Activated CD8-positive, alpha-beta memory T cell treated with anti-CD3 and anti-CD28 coated beads, Interleukin-2, amount 50 U/mL, for 4 hours (primary cell): ENCODE results near the gene RTBDN.
A peak's percentile ranks its signal among the peaks of the same experiment; 100 is the strongest.

Experiments used
- DNase-seq: peaks from one replicate; pipeline ENCODE4 v3.0.0-alpha.2; 2020

The RTBDN gene

GRCh38 chr19:12790628-12791344 lies 43.6 kb downstream of the RTBDN start:
- no peak for DNase-seq

- DNase-seq = peak; percentile 85
Measured at GRCh38 chr19:12789904-12790619, 44.3 kb downstream of the RTBDN start.

DNA sequence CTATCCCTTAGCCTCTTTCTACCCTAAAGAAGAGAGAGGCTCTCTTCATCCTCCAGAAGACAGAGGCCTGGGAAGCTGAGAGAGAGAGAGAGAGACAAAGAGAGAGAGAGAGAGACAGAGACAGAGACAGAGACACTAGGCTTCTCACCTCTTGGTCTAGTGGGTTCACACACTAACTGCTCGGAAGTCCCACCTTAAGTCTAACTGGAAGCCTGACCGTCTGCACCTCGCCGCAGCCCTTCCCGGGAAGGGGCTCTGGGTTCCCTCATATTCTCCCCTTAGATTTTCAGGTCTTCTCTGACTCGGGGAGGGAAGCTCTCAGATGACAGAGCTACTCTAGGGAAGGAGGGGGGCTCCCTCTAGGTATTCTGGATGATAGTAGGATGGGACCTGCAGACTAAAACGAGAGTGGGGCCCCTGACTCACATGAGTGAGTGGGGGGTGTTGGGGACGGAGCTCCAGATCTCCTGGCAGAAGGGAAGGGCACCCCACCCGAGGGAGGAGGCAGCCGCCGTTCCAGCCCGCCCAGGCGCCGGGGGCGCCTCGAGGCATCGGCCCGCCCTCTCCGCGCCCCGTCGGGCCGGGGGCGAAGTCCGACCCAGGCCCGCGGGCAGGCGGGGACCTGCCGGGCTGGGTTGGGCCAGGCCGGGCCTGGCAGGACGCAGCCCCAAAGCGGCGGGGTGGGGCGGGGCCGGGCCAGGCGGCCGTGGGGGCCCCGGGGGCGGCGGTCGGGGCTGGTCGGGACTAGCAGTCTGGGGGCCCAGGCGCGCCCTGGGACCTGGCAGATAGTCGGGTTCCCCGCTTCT lies 45.1 kb downstream of the RTBDN start:
- DNase-seq = no peak

- DNase-seq = no peak
Measured at GRCh38 chr19:12788682-12789097, 45.7 kb downstream of the RTBDN start.

DNA sequence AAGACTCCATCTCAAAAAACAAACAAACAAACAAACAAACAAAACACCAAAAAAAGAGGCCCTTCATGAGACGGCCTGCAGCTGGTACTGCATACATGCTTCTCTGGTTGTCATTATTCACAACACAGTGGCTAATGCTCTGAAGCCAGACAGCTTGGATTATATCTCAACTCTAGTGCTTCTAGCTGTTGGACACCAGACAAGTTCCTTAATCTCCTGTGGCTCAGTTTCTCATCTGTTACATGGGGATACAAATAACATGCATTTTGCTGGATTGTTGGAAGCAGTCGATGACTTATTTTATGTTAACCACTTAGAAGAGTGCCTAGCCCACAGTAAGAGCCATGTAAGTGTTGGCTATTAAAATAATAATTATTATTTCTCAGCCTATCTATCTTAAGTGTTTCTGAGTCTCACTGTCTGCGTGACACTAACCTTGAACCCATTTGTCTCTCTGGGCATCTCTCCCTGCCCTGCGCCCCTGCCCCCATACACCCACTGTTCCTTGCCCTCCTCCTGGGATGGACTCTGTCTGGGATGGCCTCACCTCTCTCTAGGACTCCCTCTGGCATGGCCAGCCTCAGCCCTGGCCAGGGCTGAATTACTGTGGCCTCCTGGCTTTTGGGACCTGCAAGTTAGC lies 46.2 kb downstream of the RTBDN start:
- no peak for DNase-seq

DNA sequence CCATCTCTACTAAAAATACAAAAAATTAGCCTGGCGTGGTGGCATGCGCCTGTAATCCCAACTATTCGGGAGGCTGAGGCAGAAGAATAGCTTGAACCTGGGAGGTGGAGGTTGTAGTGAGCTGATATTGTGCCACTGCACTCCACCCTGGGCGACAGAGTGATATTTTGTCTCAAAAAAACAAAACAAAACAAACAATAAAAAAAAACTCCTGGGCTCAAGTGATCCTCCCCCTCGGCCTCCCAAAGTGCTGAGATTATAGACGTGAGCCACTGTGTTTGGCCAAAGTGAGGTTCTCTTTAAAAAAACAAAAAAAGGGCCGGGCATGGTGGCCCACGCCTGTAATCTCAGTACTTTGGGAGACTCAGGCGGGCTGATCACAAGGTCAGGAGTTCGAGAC lies 46.9 kb downstream of the RTBDN start:
- DNase-seq = no peak

DNA sequence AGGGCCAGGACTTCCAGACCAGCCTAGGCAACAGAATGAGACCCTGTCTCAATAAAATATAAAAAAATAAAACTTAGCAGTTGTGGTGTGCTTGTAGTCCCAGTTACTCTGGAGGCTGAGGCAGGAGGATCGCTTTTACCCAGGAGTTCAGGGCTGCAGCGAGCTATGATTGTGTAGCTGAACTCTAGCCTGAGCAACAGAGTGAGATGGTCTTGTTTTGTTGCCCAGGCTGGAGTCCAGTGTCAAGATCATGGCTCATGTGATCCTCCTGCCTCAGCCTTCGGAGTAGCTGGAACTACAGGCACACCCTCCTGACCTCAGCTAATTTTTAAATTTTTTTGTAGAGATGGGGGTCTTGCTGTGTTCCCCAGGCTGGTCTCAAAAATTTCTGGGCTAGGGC lies 47.4 kb downstream of the RTBDN start:
- DNase-seq = no peak

DNA sequence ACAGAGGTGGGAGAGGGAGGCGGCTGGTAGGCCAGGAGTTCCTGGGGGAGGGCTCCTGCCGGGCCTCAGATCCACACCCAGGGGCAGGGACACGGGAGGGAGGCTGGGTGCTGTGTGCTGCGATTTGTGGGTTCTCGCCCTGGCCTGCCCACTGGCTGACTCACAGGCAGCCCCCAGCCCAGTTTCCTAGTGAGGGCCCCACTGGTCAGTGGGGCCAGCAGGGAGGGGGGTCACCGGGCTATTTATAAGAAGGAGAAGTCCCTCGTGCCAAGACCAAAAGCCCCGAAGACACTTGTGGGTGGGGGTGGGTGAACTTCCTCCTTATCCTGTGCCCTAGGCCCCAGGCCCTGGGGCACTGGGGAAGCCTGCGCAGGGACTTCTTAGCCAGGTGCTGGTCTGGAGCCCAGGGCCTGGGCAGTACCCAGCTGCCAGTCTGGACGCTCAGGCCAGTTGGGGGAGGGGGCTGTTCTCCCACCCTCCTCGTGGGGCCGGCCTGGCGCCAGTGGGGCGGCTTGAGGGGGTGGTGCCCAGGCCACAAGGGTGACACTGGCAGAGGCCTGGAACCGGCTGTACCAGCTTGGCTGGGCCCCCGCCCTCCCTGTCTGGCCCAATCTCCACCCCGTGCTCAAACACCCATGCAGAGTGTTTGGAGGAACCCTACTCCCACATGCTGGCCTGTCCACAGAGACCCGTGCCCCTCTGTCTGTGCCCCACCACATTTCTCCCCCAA lies 48.1 kb downstream of the RTBDN start:
- no peak for DNase-seq

DNA sequence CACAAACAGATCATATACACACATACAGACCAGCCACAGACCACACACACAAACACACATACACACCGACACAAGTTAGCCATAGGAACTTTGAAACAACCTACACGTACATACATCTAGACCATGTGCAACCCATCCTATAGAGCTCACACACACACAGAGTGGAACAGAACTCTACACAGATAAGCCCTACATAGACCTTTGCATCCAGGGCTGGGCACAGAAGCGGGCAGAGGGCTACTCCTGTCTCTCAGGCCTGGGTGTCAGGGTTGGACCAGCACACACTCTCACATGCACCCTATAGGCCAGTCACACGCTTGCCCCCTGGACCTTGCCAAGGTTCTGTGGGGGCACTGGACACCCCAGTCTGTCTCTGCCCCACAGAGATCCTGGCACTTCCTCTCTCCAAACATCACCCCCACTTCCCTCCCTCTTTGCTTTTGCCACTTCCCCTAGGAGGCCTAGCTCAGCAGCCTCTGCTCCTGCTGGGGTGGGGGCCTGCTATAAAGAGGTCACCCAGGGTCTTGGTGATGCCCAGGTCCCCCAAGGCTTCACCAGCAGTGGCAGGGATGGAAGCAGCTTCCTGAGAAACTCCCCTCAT lies 48.8 kb downstream of the RTBDN start:
- no peak for DNase-seq

GRCh38 chr19:12784871-12785430 lies 49.4 kb downstream of the RTBDN start:
- no peak for DNase-seq

DNA sequence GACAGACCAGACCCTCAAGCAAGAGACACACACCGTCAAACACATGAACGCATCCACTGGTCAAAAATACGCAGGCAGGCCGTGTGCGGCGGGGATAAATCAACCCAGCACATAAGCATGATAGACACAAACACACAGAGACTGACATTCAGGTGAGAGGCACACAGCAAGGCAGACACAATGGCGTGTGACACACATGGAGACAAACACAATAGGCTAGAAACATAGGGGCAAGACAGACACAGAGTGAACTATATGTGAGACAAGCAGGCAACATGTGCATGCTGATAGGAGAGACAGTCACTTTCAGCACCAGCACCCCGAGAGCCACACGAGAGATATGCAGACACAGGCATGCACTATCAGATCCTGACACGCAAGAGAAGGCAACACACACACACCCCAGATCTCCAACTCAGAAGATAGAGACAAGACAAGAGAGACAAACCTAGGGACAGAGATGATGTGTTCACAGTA lies 49.9 kb downstream of the RTBDN start:
- no peak for DNase-seq

DNA sequence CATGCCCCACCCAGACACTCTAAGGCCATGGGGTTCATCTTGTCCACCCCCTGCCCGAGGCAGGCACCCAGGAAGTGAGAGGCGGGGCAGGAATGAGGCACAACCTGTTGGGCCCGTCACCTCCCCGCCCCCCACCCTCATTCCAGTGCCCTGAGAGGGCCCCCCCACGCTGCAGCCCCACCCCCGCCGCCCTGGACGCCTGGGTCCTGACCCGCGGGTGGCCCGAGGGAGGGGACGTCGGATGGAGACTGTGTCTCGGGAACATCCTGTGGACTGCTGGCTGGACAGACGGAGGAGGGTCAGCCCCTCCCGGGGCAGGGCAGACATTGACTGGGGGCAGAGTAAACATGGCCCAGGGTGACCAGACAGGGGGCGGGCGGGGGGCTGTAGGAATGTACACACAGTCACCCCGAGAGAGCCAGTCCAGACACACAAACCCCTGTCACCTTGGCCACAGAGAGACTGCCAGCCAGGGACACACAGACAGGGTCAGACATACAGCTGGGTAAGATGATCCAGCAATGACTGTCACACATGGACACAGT lies 50.5 kb downstream of the RTBDN start:
- no peak for DNase-seq

GRCh38 chr19:12783291-12783848 lies 51.0 kb downstream of the RTBDN start:
- DNase-seq = no peak

DNA sequence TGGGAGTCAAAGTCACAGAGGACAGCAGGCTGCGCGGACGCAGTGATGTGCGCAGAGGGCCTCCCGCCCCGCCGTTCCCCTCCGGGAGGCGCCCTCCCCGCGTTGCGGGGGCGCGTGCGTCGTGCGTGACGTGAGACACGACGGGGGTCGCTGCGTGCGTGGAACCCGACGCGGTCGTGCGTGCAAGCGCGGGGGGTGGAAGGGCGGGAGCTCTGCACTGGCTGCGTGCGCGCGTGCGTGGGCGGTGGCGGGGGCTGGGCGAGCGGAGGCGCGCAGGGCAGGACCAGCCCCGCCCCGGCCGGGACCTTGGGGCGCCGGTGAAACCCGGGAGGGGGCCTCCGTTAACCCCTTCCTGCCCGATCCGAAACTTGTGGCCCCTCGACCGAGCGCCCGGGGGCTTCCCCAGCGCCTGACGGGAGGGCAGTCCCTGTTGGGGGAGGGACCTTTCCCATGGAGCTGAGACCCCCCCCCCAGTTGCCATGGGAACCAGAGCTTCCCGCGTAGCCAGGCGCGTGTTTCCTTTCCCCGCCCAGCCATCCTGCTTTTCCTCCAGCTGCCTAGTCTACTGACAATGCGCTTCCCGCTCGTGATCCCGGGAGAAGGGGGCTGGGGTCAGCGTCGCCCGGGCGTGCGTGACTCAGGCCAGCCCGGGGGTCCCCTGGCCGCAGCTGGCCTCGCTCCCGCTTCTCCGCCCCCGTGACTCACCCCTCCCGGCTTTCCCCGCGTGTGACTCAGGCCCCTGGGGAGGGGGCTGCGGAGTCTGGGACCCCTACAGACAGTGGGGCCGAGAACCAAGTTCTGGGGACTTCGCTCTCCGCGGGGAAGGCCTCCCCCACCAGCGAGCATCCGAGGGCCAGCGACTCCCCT lies 51.7 kb downstream of the RTBDN start:
- DNase-seq = peak; percentile 95

DNA sequence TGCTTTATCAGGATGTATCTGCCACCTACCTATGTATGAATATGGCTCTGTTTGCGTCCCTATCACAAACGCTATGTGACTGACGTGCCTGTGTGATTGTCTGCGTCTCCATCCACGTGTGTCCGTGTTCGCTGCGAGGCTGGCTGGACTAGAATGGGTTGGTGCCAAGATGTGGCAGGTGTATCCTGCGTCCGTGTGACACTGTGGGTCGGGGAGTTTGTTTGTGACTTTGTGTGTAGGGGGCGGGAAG lies 52.3 kb downstream of the RTBDN start:
- no peak for DNase-seq

DNA sequence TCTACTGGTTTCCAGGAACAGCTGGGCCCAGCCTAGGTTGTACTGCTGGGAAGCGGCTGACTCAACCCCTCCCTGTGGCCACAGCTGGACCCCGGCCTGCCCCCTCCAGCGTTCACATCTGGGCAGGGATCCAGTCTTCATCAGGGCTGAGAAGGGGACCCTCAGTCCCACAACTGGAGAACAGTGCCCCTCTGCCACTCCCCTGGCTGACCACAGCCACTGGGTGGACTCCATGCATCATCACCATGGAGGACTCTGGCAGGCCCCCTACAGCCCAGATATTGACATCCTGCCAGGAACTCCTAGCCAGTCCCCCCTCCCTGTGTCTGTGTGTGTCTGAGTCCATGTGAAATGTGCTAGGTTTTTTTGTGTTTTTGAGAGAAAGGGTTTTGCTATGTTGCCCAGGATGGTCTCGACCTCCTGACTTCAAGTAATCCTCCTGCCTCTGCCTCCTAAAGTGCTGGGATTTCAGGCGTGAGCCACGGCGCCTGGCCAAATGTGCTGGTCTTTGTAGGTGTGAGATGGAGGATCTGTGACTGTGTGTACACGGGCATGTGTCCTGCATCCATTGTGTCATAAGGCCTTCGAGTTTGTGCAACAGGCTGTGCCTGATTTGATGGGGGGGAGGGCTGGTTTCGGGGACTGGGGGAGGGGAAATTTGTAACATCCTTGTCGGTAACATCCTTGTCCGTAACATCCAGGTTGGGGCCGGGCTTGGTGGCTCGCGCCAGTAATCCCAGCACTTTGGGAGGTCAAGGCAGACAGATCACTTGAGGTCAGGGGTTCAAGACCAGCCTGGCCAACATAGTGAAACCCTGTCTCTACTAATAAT lies 55.0 kb downstream of the RTBDN start:
- DNase-seq = no peak

GRCh38 chr19:12778905-12779161 lies 55.5 kb downstream of the RTBDN start:
- DNase-seq = no peak

DNA sequence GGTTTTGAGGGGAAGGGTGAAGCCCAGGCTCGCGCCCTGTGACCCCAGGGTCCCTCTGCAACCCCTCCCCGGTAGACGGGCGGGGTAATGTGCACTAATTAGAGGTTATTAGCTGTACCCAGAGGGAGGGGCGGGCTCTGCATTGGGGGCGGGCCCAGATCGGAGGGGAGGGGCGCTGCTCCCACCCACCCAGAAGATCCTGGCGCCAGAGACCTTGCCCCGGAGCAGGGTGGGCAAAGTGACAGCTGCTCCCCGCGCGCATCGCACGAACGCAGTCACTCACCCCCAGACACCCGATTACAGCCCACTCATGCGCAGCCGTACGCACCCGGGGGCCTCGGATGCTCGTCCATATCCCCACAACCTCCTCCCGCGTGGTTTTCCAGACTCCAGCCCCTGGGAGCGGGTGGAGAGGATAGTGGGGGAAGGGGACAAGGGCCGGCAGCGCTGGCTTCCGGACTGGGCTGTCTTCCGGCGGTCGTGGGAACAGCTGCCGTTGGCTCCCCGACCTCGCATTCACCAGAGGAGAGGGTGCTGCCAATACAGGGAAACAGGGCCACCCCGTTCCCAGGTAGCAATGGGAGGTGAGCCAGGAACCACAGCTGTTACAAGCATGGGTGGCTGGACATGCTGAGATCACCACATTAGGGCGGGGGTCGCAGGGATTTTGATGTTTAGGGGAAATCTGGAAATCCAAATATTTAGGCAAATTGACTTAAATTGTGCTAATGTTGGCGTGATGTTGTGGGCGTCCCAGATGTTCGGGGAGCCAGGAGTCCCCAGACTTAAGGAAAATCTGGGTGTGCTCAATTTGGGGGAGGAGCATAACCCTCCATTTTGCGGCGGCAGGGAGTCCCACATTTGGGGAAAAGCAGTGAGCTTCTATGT lies 56.1 kb downstream of the RTBDN start:
- DNase-seq = no peak
